ENCODE measurements around the gene NDUFAF2.
"Not testable (repeated sequence)": the region's sequence is repeated elsewhere in the genome, so short reads cannot be mapped to it uniquely, and the experiment has no call there.

Gene NDUFAF2

DNA sequence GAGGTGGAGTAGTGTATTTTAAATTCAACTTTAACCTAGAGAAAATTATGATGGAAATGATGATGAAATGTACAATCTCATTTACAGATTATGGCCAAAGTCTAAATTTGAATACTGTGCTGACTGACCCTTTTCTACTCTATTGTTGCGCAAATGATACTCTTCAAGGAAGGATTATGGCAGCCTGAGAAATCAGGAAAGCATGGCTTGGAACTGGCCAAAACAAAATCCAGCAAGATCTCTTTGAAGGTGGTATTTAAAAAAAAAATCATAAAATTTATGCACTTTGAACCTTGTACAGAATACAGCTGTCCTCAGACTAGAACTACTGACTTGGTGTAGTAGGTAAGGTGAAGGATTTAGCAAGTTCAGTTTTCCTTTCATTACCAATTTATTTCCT, 105.3 kb downstream of the NDUFAF2 start:
- no peak for DNase-seq (ENCODE audit: low read depth)

GRCh38 chr5:61051267-61051666, 106.3 kb downstream of the NDUFAF2 start:
- no peak for DNase-seq (ENCODE audit: low read depth)

- no peak for DNase-seq (ENCODE audit: low read depth)
Observed at GRCh38 chr5:61052882-61053281, 107.9 kb downstream of the NDUFAF2 start.

GRCh38 chr5:61053937-61054336, 108.9 kb downstream of the NDUFAF2 start:
- DNase-seq (ENCODE audit: low read depth), result no peak

DNA sequence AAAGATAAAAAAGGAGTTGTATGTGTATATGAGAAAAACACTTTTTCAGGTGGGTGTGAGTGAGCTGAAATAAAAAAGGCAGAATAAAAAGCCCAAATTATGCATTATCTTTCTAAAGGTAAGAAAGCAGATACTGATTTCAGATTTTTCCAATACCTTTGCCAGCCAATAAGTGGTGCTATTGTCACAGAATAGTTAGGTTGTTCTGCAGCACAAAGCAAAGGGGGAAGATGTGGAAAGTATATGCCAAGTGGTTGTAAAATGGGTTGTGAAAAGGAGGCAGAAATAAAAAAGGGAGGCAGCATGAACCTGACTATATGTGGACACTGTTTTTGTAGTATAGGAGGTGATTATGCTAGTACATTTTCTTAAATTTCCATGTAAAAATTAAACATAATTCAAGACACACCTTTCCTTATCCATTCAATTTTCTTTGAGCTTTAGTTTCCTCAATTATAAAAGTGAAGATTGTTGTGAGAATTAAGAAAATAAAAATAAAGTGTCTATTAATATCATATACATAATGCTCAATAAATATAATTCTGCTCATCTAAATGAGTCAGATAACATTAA, 110.5 kb downstream of the NDUFAF2 start:
- DNase-seq (ENCODE audit: low read depth), result no peak

DNA sequence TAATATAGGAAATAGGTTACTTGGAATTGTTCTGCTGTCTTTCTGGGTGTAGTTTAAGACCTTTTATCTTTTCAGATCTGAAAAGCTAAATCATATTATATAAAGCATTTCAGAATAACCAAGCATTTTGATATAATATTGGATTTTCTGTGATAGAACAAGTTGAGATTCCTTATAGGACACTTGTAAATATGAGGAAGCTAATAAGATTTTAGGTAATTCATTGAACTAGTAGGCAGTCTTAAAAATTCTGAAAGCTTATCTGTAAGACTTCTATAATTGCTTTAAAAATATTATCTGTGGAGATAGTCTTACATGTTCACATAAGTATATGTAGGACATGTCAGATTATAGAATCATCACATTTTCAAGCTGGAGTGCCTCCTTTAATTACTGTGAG, 114.5 kb downstream of the NDUFAF2 start:
- DNase-seq (ENCODE audit: low read depth), result no peak

GRCh38 chr5:61069150-61069549, 124.1 kb downstream of the NDUFAF2 start:
- no peak for DNase-seq (ENCODE audit: low read depth)

GRCh38 chr5:61071526-61071925, 126.5 kb downstream of the NDUFAF2 start:
- DNase-seq (ENCODE audit: low read depth), result no peak

DNA sequence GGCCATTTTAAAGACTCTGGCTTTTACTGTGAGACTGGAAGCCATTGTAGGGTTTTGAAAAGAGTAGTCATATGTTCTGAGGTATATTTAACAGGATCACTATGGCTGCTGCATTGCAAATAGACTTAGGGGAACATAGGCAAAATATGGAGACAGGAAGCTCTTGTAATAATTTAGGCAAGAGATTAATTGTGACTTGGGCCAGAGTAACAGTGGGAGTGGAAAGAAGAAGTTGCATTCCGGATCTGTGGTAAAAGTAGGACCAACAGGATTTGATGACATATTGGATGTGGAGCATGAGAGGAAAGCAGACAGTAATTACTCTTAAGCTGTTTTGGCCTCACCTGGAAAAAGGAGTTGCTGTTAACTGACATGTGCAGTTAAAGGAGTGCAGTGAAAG, 131.6 kb downstream of the NDUFAF2 start:
- no peak for DNase-seq (ENCODE audit: low read depth)

DNA sequence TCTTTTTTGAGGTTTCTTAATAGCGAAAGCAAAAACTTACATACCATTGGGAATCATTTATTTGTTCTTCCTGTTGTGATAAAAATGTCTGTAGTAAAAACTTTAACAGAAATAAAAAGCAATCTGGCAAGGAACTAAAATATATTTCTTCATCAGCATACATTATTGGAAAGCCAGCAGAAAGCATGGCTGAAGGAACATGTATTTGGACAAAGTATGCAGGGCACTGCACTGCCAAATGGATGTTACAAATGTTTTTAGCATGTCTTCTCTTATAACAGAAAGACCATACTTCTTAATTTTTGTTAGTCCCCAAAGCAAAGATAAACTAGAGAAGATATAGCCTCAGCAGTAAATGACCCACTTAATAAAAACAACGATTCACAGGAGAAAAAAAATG, 136.7 kb downstream of the NDUFAF2 start:
- no peak for DNase-seq (ENCODE audit: low read depth)

DNA sequence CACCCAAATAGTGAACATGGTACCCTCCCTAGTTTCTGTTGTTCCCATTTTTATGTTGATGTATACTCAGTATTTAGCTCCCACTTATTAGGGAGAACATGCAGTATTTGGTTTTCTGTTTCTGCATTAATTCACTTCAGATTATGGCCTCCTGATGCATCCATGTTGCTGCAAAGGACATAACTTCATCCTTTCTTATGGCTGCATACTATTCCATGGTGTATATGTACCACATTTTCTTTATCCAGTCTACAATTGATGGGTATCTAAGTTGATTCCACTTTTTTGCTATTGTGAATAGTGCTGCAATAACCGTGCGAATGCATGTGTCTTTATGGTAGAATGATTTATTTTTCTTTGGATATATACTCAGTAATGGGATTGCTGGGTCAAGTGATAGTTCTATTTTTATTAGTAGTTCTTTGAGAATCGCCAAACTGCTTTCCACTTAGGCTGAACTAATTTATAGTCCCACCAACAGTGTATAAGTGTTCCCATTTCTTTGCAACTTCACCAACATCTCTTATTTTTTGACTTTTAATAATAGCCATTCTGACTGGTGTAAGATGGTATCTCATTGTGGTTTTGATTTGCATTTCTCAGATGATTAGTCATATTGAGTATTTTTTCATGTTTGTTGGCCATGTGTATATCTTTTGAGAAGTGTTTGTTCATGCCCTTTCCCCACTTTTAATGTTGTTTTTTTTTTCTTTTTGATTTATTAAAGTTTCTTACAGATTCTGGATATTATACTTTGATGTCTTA, 137.7 kb downstream of the NDUFAF2 start:
- DNase-seq (ENCODE audit: low read depth), result no peak

GRCh38 chr5:61084658-61085057, 139.7 kb downstream of the NDUFAF2 start:
- no peak for DNase-seq (ENCODE audit: low read depth)

DNA sequence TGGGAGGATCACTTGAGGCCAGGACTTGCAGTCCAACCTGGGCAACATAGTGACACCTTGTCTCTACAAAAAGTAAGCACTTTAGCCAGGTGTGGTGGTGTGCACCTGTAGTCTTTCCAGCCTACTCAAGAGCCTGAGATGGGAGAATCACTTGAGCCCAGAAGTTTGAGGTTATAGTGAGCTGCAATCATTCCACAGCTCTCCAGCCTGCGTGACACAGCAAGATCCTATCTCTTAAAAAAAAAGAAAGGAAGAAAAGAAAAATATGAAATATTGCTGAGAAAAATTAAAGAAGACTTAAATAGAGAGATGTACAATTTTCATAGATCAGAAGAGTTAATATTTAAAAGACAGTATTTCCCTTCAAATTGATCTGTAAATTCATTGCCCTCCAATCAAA, 140.9 kb downstream of the NDUFAF2 start:
- DNase-seq (ENCODE audit: low read depth), result no peak

GRCh38 chr5:61087921-61088320, 142.9 kb downstream of the NDUFAF2 start:
- no peak for DNase-seq (ENCODE audit: low read depth)

- DNase-seq (ENCODE audit: low read depth), result no peak
Observed at GRCh38 chr5:61089351-61089750, 144.3 kb downstream of the NDUFAF2 start.

GRCh38 chr5:61093046-61093771, 148.2 kb downstream of the NDUFAF2 start:
- DNase-seq (ENCODE audit: low read depth), result not testable (repeated sequence)

DNA sequence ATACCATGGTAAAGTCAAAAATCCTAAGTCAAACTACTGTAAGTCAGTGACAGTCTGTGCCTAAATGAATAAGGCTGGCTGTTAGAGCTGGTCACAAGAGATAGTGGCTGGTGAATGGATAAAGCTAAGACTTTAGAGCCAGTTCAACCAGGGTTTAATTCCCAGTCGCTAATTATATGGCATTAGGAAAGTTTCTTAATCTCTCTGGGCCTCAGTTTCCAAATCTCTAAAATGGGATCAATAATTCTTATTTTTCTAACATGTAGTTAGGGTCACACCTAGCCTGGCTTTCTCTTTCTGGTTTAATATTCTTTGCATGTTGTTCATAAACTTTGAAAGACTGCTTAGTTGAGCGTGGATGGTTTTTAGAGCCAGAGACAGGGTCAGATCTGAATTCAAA, 152.5 kb downstream of the NDUFAF2 start:
- DNase-seq (ENCODE audit: low read depth), result no peak

- no peak for DNase-seq (ENCODE audit: low read depth)
Observed at GRCh38 chr5:61098251-61098995, 153.4 kb downstream of the NDUFAF2 start.

- DNase-seq (ENCODE audit: low read depth), result no peak
Observed at GRCh38 chr5:61100437-61100836, 155.4 kb downstream of the NDUFAF2 start.

GRCh38 chr5:61114441-61114840, 169.4 kb downstream of the NDUFAF2 start:
- DNase-seq (ENCODE audit: low read depth), result no peak

- no peak for DNase-seq (ENCODE audit: low read depth)
Observed at GRCh38 chr5:61115968-61116367, 171.0 kb downstream of the NDUFAF2 start.

DNA sequence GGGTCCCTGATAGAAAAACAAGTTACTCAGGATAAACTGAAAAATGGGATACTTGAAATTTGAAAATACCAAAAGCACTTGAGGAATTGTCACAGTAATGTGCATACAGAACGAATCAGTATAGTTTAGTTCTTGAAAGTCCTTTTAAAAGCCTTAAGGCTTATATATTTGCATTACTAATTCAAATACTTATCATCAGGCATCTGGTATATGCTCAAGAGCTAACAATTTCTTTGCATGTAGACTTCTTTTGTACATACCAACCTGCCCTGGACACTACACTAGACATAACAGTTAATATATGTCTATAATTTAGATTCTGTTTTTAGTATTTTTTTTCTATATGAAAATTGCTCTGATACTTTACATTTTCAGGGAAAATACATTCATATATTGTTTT, 174.1 kb downstream of the NDUFAF2 start:
- no peak for DNase-seq (ENCODE audit: low read depth)

DNA sequence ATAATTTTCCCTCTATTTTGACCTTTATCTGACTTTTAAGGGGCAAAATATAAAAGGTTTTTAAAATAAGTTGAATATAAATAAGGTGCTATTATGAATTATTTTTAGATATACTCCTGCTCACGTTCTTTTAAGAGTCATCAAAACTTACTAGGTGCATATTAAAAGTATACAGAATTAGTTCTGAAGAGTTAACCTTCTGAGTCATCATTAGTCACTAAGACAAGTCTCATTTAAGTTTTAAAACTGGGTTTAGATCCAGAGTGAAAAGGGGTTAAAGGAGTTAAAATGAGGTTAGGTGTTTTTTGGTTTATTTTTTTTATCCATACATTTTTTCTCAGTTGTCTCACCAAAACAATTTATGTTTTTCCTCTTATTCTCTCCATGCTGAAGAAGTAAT, 175.5 kb downstream of the NDUFAF2 start:
- no peak for DNase-seq (ENCODE audit: low read depth)

Data from activated T-cell treated with anti-CD3 and anti-CD28 coated beads for 24 hours (primary cell).